HCT116 (cell line): ENCODE data around the gene PLEKHM3. TPM values are rescaled to one million over a fixed set of nuclear protein-coding genes. Genes with fewer than 3 reads are reported as not detected.

Experiments used
- ATAC-seq: fragments of 200-7000 bp; cut with Tn5 transposase; 2 replicates; pipeline ENCODE4 v1.9.1; 2020; ENCODE audit warnings: mild to moderate bottlenecking, moderate library complexity
- BruUV-seq: library from RNA; stranded (reverse); fragments of 400-500 nt; replicated peaks from 2 replicates; lab custom pipeline; 2021; lab: Mats Ljungman, UMichigan
- CTCF ChIA-PET: fragments of 300-600 bp; sonication (Branson Sonifier 250); formaldehyde crosslinking; loops from one replicate; lab custom pipeline; 2021; ENCODE audit warnings: antibody characterized with exemption; lab: Charles Lee
- POLR2A ChIA-PET: fragments of 300-600, 350-600 bp; sonication (Branson Sonifier 250); formaldehyde crosslinking; loops from one replicate; lab custom pipeline; 2021; ENCODE audit warnings: antibody characterized with exemption; lab: Charles Lee
- RAD21 ChIA-PET, 2 experiments: fragments of 300-600 bp; sonication (Branson Sonifier 250); formaldehyde crosslinking; loops; one replicate each; lab custom pipeline; 2023; ENCODE audit warnings: low total read pairs in 2 of 2; ENCODE audit not compliant: uncharacterized antibody in 2 of 2, unreplicated experiment in 2 of 2, low non-redundant PET in 1 of 2; lab: Charles Lee
- DNase-seq: peaks from one replicate; pipeline ENCODE4 v3.0.0-alpha.2; 2010; ENCODE audit warnings: low read depth, low spot score
- H2AFZ ChIP-seq: fragments of 200-600 bp; shearing (Covaris generic), sonication (generic); 2 replicates; pipeline ENCODE4 v1.6.1; 2017; ENCODE audit warnings: low read depth, mixed run types, mixed read lengths, antibody characterized with exemption, low read length; ENCODE audit not compliant: poor library complexity, severe bottlenecking
- H3K27ac ChIP-seq: 2 replicates; pipeline ENCODE4 v1.5.1; 2012; ENCODE audit warnings: low read depth, low read length
- H3K27me3 ChIP-seq: fragments of 200-600 bp; sonication (generic); 2 replicates; pipeline ENCODE4 v1.6.1; 2016; ENCODE audit warnings: mixed run types, low read length, mixed read lengths; ENCODE audit not compliant: insufficient read depth
- H3K36me3 ChIP-seq, 2 experiments: fragments of 200-500 bp in 1 of 2; fragments of 200-600 bp in 1 of 2; sonication (Bioruptor generic) in 1 of 2; sonication (generic) in 1 of 2; 2 replicates each; pipeline versions ENCODE4 v1.5.1 to v1.6.1; 2014 to 2016; ENCODE audit warnings: low read length in 2 of 2, inconsistent platforms in 1 of 2, mixed read lengths in 1 of 2, mixed run types in 1 of 2; ENCODE audit not compliant: insufficient read depth in 2 of 2, control insufficient read depth in 1 of 2
- H3K4me1 ChIP-seq, 2 experiments: fragments of 200-600 bp in 1 of 2; sonication (generic) in 1 of 2; 2 replicates each; pipeline versions ENCODE4 v1.5.1 to v1.6.1; 2012 to 2017; ENCODE audit warnings: low read length in 2 of 2, inconsistent platforms in 1 of 2, mild to moderate bottlenecking in 1 of 2, mixed read lengths in 1 of 2, mixed run types in 1 of 2, moderate library complexity in 1 of 2; ENCODE audit not compliant: insufficient read depth in 2 of 2, control insufficient read depth in 1 of 2
- H3K4me2 ChIP-seq: fragments of 200-600 bp; sonication (generic); 2 replicates; pipeline ENCODE4 v1.6.1; 2017; ENCODE audit warnings: mixed run types, low read length, mixed read lengths
- H3K4me3 ChIP-seq, 2 experiments: fragments of 200-600 bp in 1 of 2; sonication (generic) in 1 of 2; replicated peaks in 1 of 2; 2 replicates each; pipeline ENCODE4 v1.5.1; 2011 to 2016; ENCODE audit warnings: low read length in 2 of 2, control low read depth in 1 of 2, low read depth in 1 of 2, mild to moderate bottlenecking in 1 of 2, mixed read lengths in 1 of 2, mixed run types in 1 of 2
- H3K79me2 ChIP-seq: fragments of 200-600 bp; sonication (generic); 2 replicates; pipeline ENCODE4 v1.6.1; 2017; ENCODE audit warnings: mild to moderate bottlenecking, mixed run types, low read length, moderate library complexity, mixed read lengths; ENCODE audit not compliant: insufficient read depth
- H3K9ac ChIP-seq: fragments of 200-600 bp; sonication (generic); 2 replicates; pipeline ENCODE4 v1.6.1; 2016; ENCODE audit warnings: low read length, mixed read lengths
- H3K9me2 ChIP-seq: fragments of 200-600 bp; sonication (generic), shearing (Covaris generic); 2 replicates; pipeline ENCODE4 v1.6.1; 2017; ENCODE audit warnings: mixed run types, mild to moderate bottlenecking, moderate library complexity; ENCODE audit not compliant: insufficient read depth
- H3K9me3 ChIP-seq, 2 experiments: fragments of 200-500 bp in 1 of 2; fragments of 200-600 bp in 1 of 2; sonication (Bioruptor generic) in 1 of 2; sonication (generic) in 1 of 2; 2 replicates each; pipeline ENCODE4 v1.6.1; 2014 to 2017; ENCODE audit warnings: low read length in 2 of 2, mixed read lengths in 2 of 2, inconsistent platforms in 1 of 2, low read depth in 1 of 2, mild to moderate bottlenecking in 1 of 2, mixed run types in 1 of 2, moderate library complexity in 1 of 2; ENCODE audit not compliant: control insufficient read depth in 1 of 2, insufficient read depth in 1 of 2
- H4K20me1 ChIP-seq: fragments of 200-600 bp; sonication (generic), shearing (Covaris generic); 2 replicates; pipeline ENCODE4 v1.6.1; 2017; ENCODE audit warnings: mixed run types, mild to moderate bottlenecking, moderate library complexity; ENCODE audit not compliant: insufficient read depth
- CBX3 ChIP-seq: IDR thresholded peaks from 2 replicates; pipeline ENCODE4 v1.6.1; 2012; ENCODE audit warnings: low read depth
- CEBPB ChIP-seq: IDR thresholded peaks from 2 replicates; pipeline ENCODE4 v1.6.1; 2012; ENCODE audit warnings: low read depth
- CTCF ChIP-seq, 3 experiments: fragments of 200-600 bp in 1 of 3; sonication (generic) in 1 of 3; IDR thresholded peaks in 2 of 3; conservative IDR thresholded peaks in 1 of 3; 2 replicates each; pipeline ENCODE4 v1.5.1; 2012 to 2017; ENCODE audit warnings: low read depth in 2 of 3, low read length in 2 of 3, antibody characterized with exemption in 1 of 3, borderline replicate concordance in 1 of 3, control low read depth in 1 of 3, mild to moderate bottlenecking in 1 of 3, mixed read lengths in 1 of 3, mixed run types in 1 of 3, moderate library complexity in 1 of 3; ENCODE audit not compliant: insufficient read depth in 1 of 3
- EGR1 ChIP-seq: IDR thresholded peaks from 2 replicates; pipeline ENCODE4 v1.6.1; 2012; ENCODE audit warnings: low read depth
- ELF1 ChIP-seq: IDR thresholded peaks from 2 replicates; pipeline ENCODE4 v1.6.1; 2012; ENCODE audit warnings: low read depth, borderline replicate concordance
- EZH2 ChIP-seq: fragments of 200-600 bp; sonication (generic); IDR thresholded peaks from 2 replicates; pipeline ENCODE4 v1.6.1; 2017; ENCODE audit warnings: antibody characterized with exemption, mixed run types
- EZH2phosphoT487 ChIP-seq: fragments of 200-600 bp; IDR thresholded peaks from 2 replicates; pipeline ENCODE4 v1.6.1; 2018; ENCODE audit warnings: antibody characterized with exemption, borderline replicate concordance
- FOSL1 ChIP-seq: IDR thresholded peaks from 2 replicates; pipeline ENCODE4 v1.6.1; 2012; ENCODE audit warnings: low read depth
- JUND ChIP-seq: IDR thresholded peaks from 2 replicates; pipeline ENCODE4 v1.6.1; 2012
- MAX ChIP-seq: IDR thresholded peaks from 2 replicates; pipeline ENCODE4 v1.6.1; 2012
- POLR2A ChIP-seq: IDR thresholded peaks from 2 replicates; pipeline ENCODE4 v1.7.0; 2011; ENCODE audit warnings: borderline replicate concordance; ENCODE audit not compliant: insufficient read depth, insufficient read length; ENCODE audit errors: extremely low read depth
- POLR2AphosphoS5 ChIP-seq: IDR thresholded peaks from 2 replicates; pipeline ENCODE4 v1.6.1; 2011; ENCODE audit warnings: mild to moderate bottlenecking, low read depth, low read length, moderate library complexity
- REST ChIP-seq: IDR thresholded peaks from 2 replicates; pipeline ENCODE4 v1.6.1; 2012; ENCODE audit warnings: low read depth
- SIN3A ChIP-seq: IDR thresholded peaks from 2 replicates; pipeline ENCODE4 v1.6.1; 2012; ENCODE audit warnings: low read depth
- SP1 ChIP-seq: IDR thresholded peaks from 2 replicates; pipeline ENCODE4 v1.6.1; 2012; ENCODE audit warnings: low read depth
- SRF ChIP-seq: IDR thresholded peaks from 2 replicates; pipeline ENCODE4 v1.6.1; 2012; ENCODE audit warnings: low read depth
- TCF7L2 ChIP-seq: IDR thresholded peaks from 2 replicates; pipeline ENCODE4 v1.7.0; 2011; ENCODE audit warnings: borderline replicate concordance, inconsistent platforms; ENCODE audit not compliant: insufficient read depth, insufficient read length; ENCODE audit errors: extremely low read depth
- YY1 ChIP-seq: IDR thresholded peaks from 2 replicates; pipeline ENCODE4 v1.6.1; 2011; ENCODE audit warnings: low read length, low read depth, moderate library complexity, mild to moderate bottlenecking; ENCODE audit not compliant: insufficient replicate concordance; ENCODE audit errors: extremely low read depth
- ZFX ChIP-seq: fragments of 450-650 bp; IDR thresholded peaks from 2 replicates; pipeline ENCODE4 v1.6.1; 2017
- ZNF274 ChIP-seq: fragments of 200-500 bp; sonication (Bioruptor generic); IDR thresholded peaks from 2 replicates; pipeline ENCODE4 v1.6.1; 2014; ENCODE audit warnings: mild to moderate bottlenecking, low read depth, low read length, inconsistent platforms
- intact Hi-C: fragments of 100-400 bp; cut with micrococcal nuclease; formaldehyde crosslinking; loops from 2 replicates; pipeline ENCODE4 v1.10.0; 2022
- total RNA-seq: library from RNA; stranded (reverse); gene quantifications from one replicate; pipeline ENCODE4 v1.2.1, GENCODE V29; 2021; ENCODE audit not compliant: unreplicated experiment

Gene PLEKHM3
- total RNA-seq, 1 experiment from 2014 or later = 6.3 TPM

GRCh38 chr2:207933396-207934065 is 91.8 kb downstream of the PLEKHM3 start:
- Histone ChIP-seq H3K9me3 (no peaks in the 10 kb centered on the region), H4K20me1 (no peaks in the 10 kb centered on the region), H3K9ac (no peak overlapping the region), H2AFZ (no peak overlapping the region), H3K9me2 (no peaks in the 10 kb centered on the region), H3K79me2 (no peaks in the 10 kb centered on the region), H3K27ac (no peak overlapping the region), H3K4me1 (peaks cover 6 to 15% of the 10 kb centered on the region in 2 experiments; a peak in 3 of 4 replicates), H3K4me3 (no peak overlapping the region), H3K4me2 (no peak overlapping the region), H3K27me3 (no peaks in the 10 kb centered on the region; the same call in 1 of the 2 replicates), H3K36me3 (no peaks in the 10 kb centered on the region)
- no peak for TF ChIP-seq CEBPB
- TF ChIP-seq SRF = no peak
- no peak for TF ChIP-seq CTCF (IDR thresholded peaks at IDR 0.05 in 2 of 3, conservative IDR thresholded peaks at IDR 0.05 in 1 of 3; ENCODE audit: borderline replicate concordance in 1 of 3, insufficient read depth in 1 of 3, low read depth in 2 of 3, low read length in 2 of 3)
- no peak for TF ChIP-seq ZNF274
- no peak for TF ChIP-seq JUND
- no peak for TF ChIP-seq MAX
- TF ChIP-seq EGR1 = no peak
- TF ChIP-seq SP1 = no peak
- no peak for TF ChIP-seq POLR2A
- TF ChIP-seq EZH2 = no peak
- TF ChIP-seq FOSL1 = no peak
- no peak for TF ChIP-seq ZFX
- TF ChIP-seq YY1 = no peak
- TF ChIP-seq EZH2phosphoT487 = no peak
- TF ChIP-seq POLR2AphosphoS5 = no peak
- TF ChIP-seq ELF1 = no peak
- no peak for TF ChIP-seq SIN3A
- no peak for TF ChIP-seq TCF7L2
- TF ChIP-seq REST = no peak
- no peak for TF ChIP-seq CBX3
- ChIA-PET POLR2A (no interaction called here), RAD21 (no interaction called here), CTCF (no interaction called here)
- BruUV-seq = no TSS peak
- DNase-seq = no peak
- intact Hi-C loops = no loop called here
- no peak for ATAC-seq
